IMR-90 (cell line): Measurements from ENCODE around the gene IWS1. TPM values are rescaled to one million over a fixed set of nuclear protein-coding genes. Genes with fewer than 3 reads are reported as not detected.

Source experiments
- ATAC-seq: fragments of 200-7000 bp; cut with Tn5 transposase; 2 replicates; pipeline ENCODE4 v1.9.1; 2020; ENCODE audit warnings: low read depth, mild to moderate bottlenecking, moderate library complexity
- BruUV-seq: library from RNA; stranded (reverse); fragments of 400-500 nt; replicated peaks from 2 replicates; lab custom pipeline; 2021; lab: Mats Ljungman, UMichigan
- CTCF ChIA-PET: fragments of 300-600 bp; formaldehyde crosslinking; extraction: SDS; loops from one replicate; lab custom pipeline; 2021; ENCODE audit warnings: antibody characterized with exemption; lab: Yijun Ruan, JAX
- POLR2A ChIA-PET: fragments of 300-600 bp; sonication (Branson Sonifier 250); formaldehyde crosslinking; loops from one replicate; lab custom pipeline; 2022; ENCODE audit warnings: antibody characterized with exemption; ENCODE audit not compliant: unreplicated experiment; lab: Charles Lee
- DNase-seq: peaks from one replicate; pipeline ENCODE4 v3.0.0; 2013
- H2AFZ ChIP-seq: replicated peaks from 2 replicates; pipeline ENCODE3; 2013; ENCODE audit warnings: low read length, mild to moderate bottlenecking; ENCODE audit not compliant: poor library complexity
- H2AK5ac ChIP-seq: 2 replicates; pipeline ENCODE4 v1.6.1; 2013; ENCODE audit warnings: low read depth, low read length, inconsistent platforms
- H2AK9ac ChIP-seq: replicated peaks from 2 replicates; pipeline ENCODE3; 2013; ENCODE audit warnings: mild to moderate bottlenecking, low read depth, low read length, moderate library complexity; ENCODE audit not compliant: poor library complexity
- H2BK120ac ChIP-seq: 2 replicates; pipeline ENCODE4 v1.6.1; 2013; ENCODE audit warnings: low read depth, low read length, inconsistent platforms
- H2BK15ac ChIP-seq: 3 replicates; pipeline ENCODE4 v1.6.1; 2013; ENCODE audit warnings: low read depth, low read length, inconsistent platforms
- H2BK20ac ChIP-seq: 2 replicates; pipeline ENCODE4 v1.6.1; 2013; ENCODE audit warnings: low read depth, mild to moderate bottlenecking, inconsistent platforms, low read length, moderate library complexity
- H2BK5ac ChIP-seq: 2 replicates; pipeline ENCODE4 v1.6.1; 2013; ENCODE audit warnings: mild to moderate bottlenecking, low read depth, low read length, inconsistent platforms; ENCODE audit not compliant: poor library complexity, severe bottlenecking
- H3K14ac ChIP-seq: replicated peaks from 2 replicates; pipeline ENCODE4 v1.6.1; 2013; ENCODE audit warnings: low read depth, low read length, inconsistent platforms
- H3K18ac ChIP-seq: 2 replicates; pipeline ENCODE4 v1.6.1; 2013; ENCODE audit warnings: low read depth, low read length, control low read depth
- H3K23ac ChIP-seq: 2 replicates; pipeline ENCODE4 v1.6.1; 2013; ENCODE audit warnings: low read depth, low read length, inconsistent platforms
- H3K27ac ChIP-seq: 2 replicates; pipeline ENCODE4 v1.5.1; 2013; ENCODE audit warnings: mild to moderate bottlenecking, control low read depth, low read length; ENCODE audit not compliant: insufficient read depth
- H3K27me3 ChIP-seq: 2 replicates; pipeline ENCODE4 v1.6.1; 2013; ENCODE audit warnings: low read length; ENCODE audit not compliant: control insufficient read depth, insufficient read depth
- H3K36me3 ChIP-seq: 2 replicates; pipeline ENCODE4 v1.6.1; 2013; ENCODE audit warnings: low read length, mixed read lengths; ENCODE audit not compliant: control insufficient read depth, insufficient read depth
- H3K4ac ChIP-seq: 2 replicates; pipeline ENCODE4 v1.6.1; 2013; ENCODE audit warnings: low read depth, low read length, inconsistent platforms
- H3K4me1 ChIP-seq: 2 replicates; pipeline ENCODE4 v1.6.1; 2013; ENCODE audit warnings: low read length, mixed read lengths; ENCODE audit not compliant: control insufficient read depth, insufficient read depth
- H3K4me2 ChIP-seq: 2 replicates; pipeline ENCODE4 v1.6.1; 2013; ENCODE audit warnings: low read depth, mild to moderate bottlenecking, control low read depth, low read length, moderate library complexity
- H3K4me3 ChIP-seq: 2 replicates; pipeline ENCODE4 v1.5.1; 2013; ENCODE audit warnings: low read depth, mild to moderate bottlenecking, control low read depth, low read length, moderate library complexity; ENCODE audit not compliant: insufficient read depth
- H3K56ac ChIP-seq: 2 replicates; pipeline ENCODE4 v1.6.1; 2013; ENCODE audit warnings: low read length, inconsistent platforms; ENCODE audit not compliant: insufficient read depth; ENCODE audit errors: extremely low read depth
- H3K79me1 ChIP-seq, 2 experiments: 2 replicates each; pipeline ENCODE4 v1.6.1; 2013; ENCODE audit warnings: low read length in 2 of 2, inconsistent platforms in 1 of 2, low read depth in 1 of 2
- H3K9ac ChIP-seq: 2 replicates; pipeline ENCODE4 v1.6.1; 2013; ENCODE audit warnings: low read depth, low read length, control low read depth
- H3K9me1 ChIP-seq: 2 replicates; pipeline ENCODE4 v1.6.1; 2013; ENCODE audit warnings: low read length, inconsistent platforms; ENCODE audit not compliant: insufficient read depth
- H3K9me3 ChIP-seq: 2 replicates; pipeline ENCODE4 v1.6.1; 2013; ENCODE audit warnings: low read length; ENCODE audit not compliant: control insufficient read depth, insufficient read depth
- H4K20me1 ChIP-seq: 2 replicates; pipeline ENCODE4 v1.6.1; 2013; ENCODE audit warnings: low read length, inconsistent platforms; ENCODE audit not compliant: insufficient read depth
- H4K5ac ChIP-seq: 2 replicates; pipeline ENCODE4 v1.6.1; 2013; ENCODE audit warnings: mild to moderate bottlenecking, low read depth, low read length, control low read depth
- H4K8ac ChIP-seq, 2 experiments: 2 replicates each; pipeline ENCODE4 v1.6.1; 2013; ENCODE audit warnings: low read depth in 2 of 2, low read length in 2 of 2, control low read depth in 1 of 2, inconsistent platforms in 1 of 2
- H4K91ac ChIP-seq: 2 replicates; pipeline ENCODE4 v1.6.1; 2013; ENCODE audit warnings: low read depth, low read length, inconsistent platforms; ENCODE audit not compliant: insufficient read depth
- BHLHE40 ChIP-seq: fragments of 150-350 bp; IDR thresholded peaks from 2 replicates; pipeline ENCODE4 v1.6.1; 2016; ENCODE audit warnings: mild to moderate bottlenecking, low read depth, low read length
- CEBPB ChIP-seq: IDR thresholded peaks from 2 replicates; pipeline ENCODE4 v1.6.1; 2012; ENCODE audit warnings: low read depth, low read length, improper control_type of control experiment
- CHD1 ChIP-seq: IDR thresholded peaks from 2 replicates; pipeline ENCODE4 v1.6.1; 2012; ENCODE audit warnings: low read depth, low read length, improper control_type of control experiment
- FOS ChIP-seq: fragments of 150-350 bp; IDR thresholded peaks from 2 replicates; pipeline ENCODE4 v1.6.1; 2016; ENCODE audit warnings: low read depth, low read length
- MAFK ChIP-seq: IDR thresholded peaks from 2 replicates; pipeline ENCODE4 v1.6.1; 2012; ENCODE audit warnings: low read depth, low read length, improper control_type of control experiment
- MAZ ChIP-seq: IDR thresholded peaks from 2 replicates; pipeline ENCODE4 v1.6.1; 2012; ENCODE audit warnings: low read depth, mild to moderate bottlenecking, low read length, improper control_type of control experiment, moderate library complexity, borderline replicate concordance
- MXI1 ChIP-seq: IDR thresholded peaks from 2 replicates; pipeline ENCODE4 v1.6.1; 2012; ENCODE audit warnings: low read depth, mild to moderate bottlenecking, low read length, moderate library complexity, borderline replicate concordance
- POLR2A ChIP-seq: IDR thresholded peaks from 2 replicates; pipeline ENCODE4 v1.6.1; 2012; ENCODE audit warnings: mild to moderate bottlenecking, low read depth, low read length
- RAD21 ChIP-seq: IDR thresholded peaks from 2 replicates; pipeline ENCODE4 v1.6.1; 2012; ENCODE audit warnings: low read length, improper control_type of control experiment
- RCOR1 ChIP-seq: IDR thresholded peaks from 2 replicates; pipeline ENCODE4 v1.6.1; 2012; ENCODE audit warnings: mild to moderate bottlenecking, low read length, improper control_type of control experiment; ENCODE audit not compliant: insufficient replicate concordance
- RFX5 ChIP-seq: IDR thresholded peaks from 2 replicates; pipeline ENCODE4 v1.8.0; 2012; ENCODE audit warnings: low read depth, mild to moderate bottlenecking, low read length, moderate library complexity
- USF2 ChIP-seq: fragments of 150-350 bp; IDR thresholded peaks from 2 replicates; pipeline ENCODE4 v1.6.1; 2017; ENCODE audit warnings: mild to moderate bottlenecking, antibody characterized with exemption, low read length, low read depth
- WGBS, 2 experiments: methylation state at CpG; one replicate each; pipeline versions ENCODE4 v1.1.5 to v1.1.7; 2013; ENCODE audit warnings: missing lambda C conversion rate in 2 of 2; ENCODE audit not compliant: insufficient read length in 1 of 2; ENCODE audit errors: extremely low coverage in 2 of 2; 5-methylcytosine and 5-hydroxymethylcytosine counted together
- dilution Hi-C: fragments of 300-500 bp; cut with HindIII; formaldehyde crosslinking; loops from one replicate; pipeline ENCODE4 v1.14.3; 2018; ENCODE audit warnings: low sequenced_read_pairs; ENCODE audit not compliant: unreplicated experiment
- in situ Hi-C: fragments of 300-500 bp; cut with MboI; formaldehyde crosslinking; loops from 3 replicates; pipeline ENCODE4 v1.14.3; 2019; ENCODE audit warnings: low sequenced_read_pairs, inconsistent platforms, mixed read lengths
- intact Hi-C: fragments of 100-400 bp; cut with micrococcal nuclease; formaldehyde crosslinking; loops from 2 replicates; pipeline ENCODE4 v1.10.0; 2022
- polyA plus RNA-seq, 3 experiments: library from polyadenylated mRNA; depleted of rRNA; stranded (reverse); fragments of >200 nt; gene quantifications; 2 replicates each; pipeline ENCODE4 v1.2.3, GENCODE V29; 2012; ENCODE audit warnings: low replicate concordance in 1 of 3
- total RNA-seq: library from RNA; depleted of rRNA; stranded (reverse); fragments of >200 nt; gene quantifications from 2 replicates; pipeline ENCODE4 v1.2.3, GENCODE V29; 2012
- TF ChIP-seq, protein P1 (sequence below): fragments of 150-350 bp; IDR thresholded peaks from 2 replicates; pipeline ENCODE4 v1.6.1; 2016; ENCODE audit warnings: low read depth, mild to moderate bottlenecking, low read length, moderate library complexity, borderline replicate concordance

The IWS1 gene
- total and polyA plus RNA-seq, 2 of the 4 experiments (the other 2 are of a cell fraction), result 31.5 to 52.5 TPM

DNA sequence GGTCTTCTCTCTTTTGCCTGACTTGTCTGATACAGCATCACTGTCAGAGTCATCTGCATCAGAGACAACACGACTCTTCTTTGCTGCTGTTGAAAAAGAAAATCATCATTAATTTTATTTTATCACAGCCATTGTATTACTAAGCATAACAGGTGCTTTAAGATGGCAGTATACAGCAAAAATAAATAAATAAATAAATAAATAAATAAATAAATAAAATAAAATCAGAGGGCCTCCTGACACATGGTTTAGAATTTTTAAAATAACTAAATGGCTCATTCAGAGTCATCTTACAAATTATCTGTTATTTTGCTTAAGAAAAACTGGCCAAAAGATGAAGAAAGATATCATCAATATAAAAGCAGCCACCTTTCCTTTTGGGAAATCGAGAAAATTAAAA, 22.8 kb downstream of the IWS1 start:
- H3K23ac ChIP-seq, result no peak overlapping the region
- WGBS, 2 experiments, result no CpG with 5 or more reads among the region's 2 CpGs
- H3K36me3 ChIP-seq, result peaks cover 22% of the 10 kb centered on the region
- peaks cover 12 to 41% of the 10 kb centered on the region in 2 experiments for H3K79me1 ChIP-seq
- no peaks in the 10 kb centered on the region for H3K9me3 ChIP-seq
- no peak overlapping the region for H2AFZ ChIP-seq
- H3K14ac ChIP-seq, result no peak overlapping the region
- CTCF ChIA-PET, result no interaction called here
- H4K5ac ChIP-seq, result no peak overlapping the region
- H3K4me2 ChIP-seq, result no peak overlapping the region
- intact Hi-C loops (no loop called here), dilution Hi-C loops (no loop called here), in situ Hi-C loops (no loop called here)
- peaks cover 23% of the 10 kb centered on the region for H4K20me1 ChIP-seq
- no peak overlapping the region for H4K8ac ChIP-seq
- no peak overlapping the region for H2BK5ac ChIP-seq
- H3K4me3 ChIP-seq, result no peak overlapping the region
- peaks cover 14% of the 10 kb centered on the region for H3K4me1 ChIP-seq
- H3K9me1 ChIP-seq, result peaks cover 13% of the 10 kb centered on the region
- no TSS peak for BruUV-seq
- POLR2A ChIA-PET, result no interaction called here
- H3K18ac ChIP-seq, result no peak overlapping the region
- TF ChIP-seq FOS, result no peak
- no peak for TF ChIP-seq BHLHE40
- TF ChIP-seq MAZ, result no peak
- no peak for TF ChIP-seq RFX5
- no peak for TF ChIP-seq RCOR1
- TF ChIP-seq MXI1, result no peak
- no peak for TF ChIP-seq MAFK
- no peak for TF ChIP-seq USF2
- no peak for TF ChIP-seq RAD21
- no peak for TF ChIP-seq CHD1
- no peak for TF ChIP-seq CEBPB
- TF ChIP-seq, protein P1, sequence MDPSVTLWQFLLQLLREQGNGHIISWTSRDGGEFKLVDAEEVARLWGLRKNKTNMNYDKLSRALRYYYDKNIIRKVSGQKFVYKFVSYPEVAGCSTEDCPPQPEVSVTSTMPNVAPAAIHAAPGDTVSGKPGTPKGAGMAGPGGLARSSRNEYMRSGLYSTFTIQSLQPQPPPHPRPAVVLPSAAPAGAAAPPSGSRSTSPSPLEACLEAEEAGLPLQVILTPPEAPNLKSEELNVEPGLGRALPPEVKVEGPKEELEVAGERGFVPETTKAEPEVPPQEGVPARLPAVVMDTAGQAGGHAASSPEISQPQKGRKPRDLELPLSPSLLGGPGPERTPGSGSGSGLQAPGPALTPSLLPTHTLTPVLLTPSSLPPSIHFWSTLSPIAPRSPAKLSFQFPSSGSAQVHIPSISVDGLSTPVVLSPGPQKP, result no peak
- TF ChIP-seq POLR2A, result no peak
- H2BK15ac ChIP-seq, result no peak overlapping the region
- no peak overlapping the region for H2BK120ac ChIP-seq
- DNase-seq (no peak), ATAC-seq (no peak)
- no peak overlapping the region for H2BK20ac ChIP-seq
- H3K4ac ChIP-seq, result no peak overlapping the region
- no peak overlapping the region for H4K91ac ChIP-seq
- no peak overlapping the region for H3K9ac ChIP-seq
- no peak overlapping the region for H3K56ac ChIP-seq
- H3K27me3 ChIP-seq, result no peaks in the 10 kb centered on the region
- no peak overlapping the region for H2AK9ac ChIP-seq
- no peak overlapping the region for H3K27ac ChIP-seq
- no peak overlapping the region for H2AK5ac ChIP-seq
